ENCODE measurements around the gene VRK1. TPM values are rescaled to one million over a fixed set of nuclear protein-coding genes. Genes with fewer than 3 reads are reported as not detected.

The VRK1 gene
- total RNA-seq, 1 experiment from 2014 or later = 26.5 TPM

DNA sequence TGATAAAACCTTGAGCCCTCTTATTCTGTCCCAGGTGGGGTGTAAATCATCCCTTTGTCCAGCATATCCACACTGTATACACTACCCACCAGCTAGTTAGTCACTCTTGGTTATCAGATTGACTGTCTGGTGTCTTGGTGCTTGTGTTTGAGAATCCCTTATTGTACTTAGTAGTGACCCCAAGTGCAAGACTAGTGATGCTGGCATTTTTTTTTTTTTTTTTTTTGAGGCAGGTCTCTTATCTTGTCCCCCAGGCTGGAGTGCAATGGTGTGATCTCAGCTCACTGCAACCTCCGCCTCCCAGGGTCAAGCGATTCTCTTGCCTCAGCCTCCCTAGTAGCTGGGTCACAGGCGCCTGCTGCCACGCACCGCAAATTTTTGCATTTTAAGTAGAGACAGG is 5.8 kb downstream of the VRK1 start:
- ATAC-seq (no peak), DNase-seq (ENCODE audit: low read depth, low spot score) (no peak)
- in situ Hi-C loops (cut with HindIII; ENCODE audit: low pct_unique_long_range_greater_than_20kb, low sequenced_read_pairs) (no loop called here), intact Hi-C loops (cut with micrococcal nuclease; ENCODE audit: unreplicated experiment) (no loop called here)
- Histone ChIP-seq H3K36me3 (ENCODE audit: control insufficient read depth, insufficient read depth, low read length) (no peaks in the 10 kb centered on the region), H3K4me1 (ENCODE audit: control insufficient read depth, insufficient read depth, low read length) (peaks cover 16% of the 10 kb centered on the region), H3K9me3 (ENCODE audit: control insufficient read depth, insufficient read depth, low read depth, low read length) (no peaks in the 10 kb centered on the region), H3K27me3 (ENCODE audit: control insufficient read depth, insufficient read depth, low read length) (no peaks in the 10 kb centered on the region), H3K4me3 (ENCODE audit: low read depth in 2 of 2, low read length in 2 of 2) (no peak overlapping the region), H3K27ac (ENCODE audit: low read length) (no peak overlapping the region)
- no TSS peak for BruUV-seq (replicated peaks)
- POLR2A ChIA-PET = no interaction called here
- CTCF ChIA-PET = no interaction called here
- TF ChIP-seq TCF7L2 (IDR thresholded peaks at IDR 0.05; ENCODE audit: low read depth, low read length) (no peak), SIN3A (IDR thresholded peaks at IDR 0.05; ENCODE audit: borderline replicate concordance, insufficient read depth, low read depth, low read length) (no peak), POLR2AphosphoS5 (IDR thresholded peaks at IDR 0.05; ENCODE audit: low read depth, low read length) (no peak)
- TF ChIP-seq, protein P1, sequence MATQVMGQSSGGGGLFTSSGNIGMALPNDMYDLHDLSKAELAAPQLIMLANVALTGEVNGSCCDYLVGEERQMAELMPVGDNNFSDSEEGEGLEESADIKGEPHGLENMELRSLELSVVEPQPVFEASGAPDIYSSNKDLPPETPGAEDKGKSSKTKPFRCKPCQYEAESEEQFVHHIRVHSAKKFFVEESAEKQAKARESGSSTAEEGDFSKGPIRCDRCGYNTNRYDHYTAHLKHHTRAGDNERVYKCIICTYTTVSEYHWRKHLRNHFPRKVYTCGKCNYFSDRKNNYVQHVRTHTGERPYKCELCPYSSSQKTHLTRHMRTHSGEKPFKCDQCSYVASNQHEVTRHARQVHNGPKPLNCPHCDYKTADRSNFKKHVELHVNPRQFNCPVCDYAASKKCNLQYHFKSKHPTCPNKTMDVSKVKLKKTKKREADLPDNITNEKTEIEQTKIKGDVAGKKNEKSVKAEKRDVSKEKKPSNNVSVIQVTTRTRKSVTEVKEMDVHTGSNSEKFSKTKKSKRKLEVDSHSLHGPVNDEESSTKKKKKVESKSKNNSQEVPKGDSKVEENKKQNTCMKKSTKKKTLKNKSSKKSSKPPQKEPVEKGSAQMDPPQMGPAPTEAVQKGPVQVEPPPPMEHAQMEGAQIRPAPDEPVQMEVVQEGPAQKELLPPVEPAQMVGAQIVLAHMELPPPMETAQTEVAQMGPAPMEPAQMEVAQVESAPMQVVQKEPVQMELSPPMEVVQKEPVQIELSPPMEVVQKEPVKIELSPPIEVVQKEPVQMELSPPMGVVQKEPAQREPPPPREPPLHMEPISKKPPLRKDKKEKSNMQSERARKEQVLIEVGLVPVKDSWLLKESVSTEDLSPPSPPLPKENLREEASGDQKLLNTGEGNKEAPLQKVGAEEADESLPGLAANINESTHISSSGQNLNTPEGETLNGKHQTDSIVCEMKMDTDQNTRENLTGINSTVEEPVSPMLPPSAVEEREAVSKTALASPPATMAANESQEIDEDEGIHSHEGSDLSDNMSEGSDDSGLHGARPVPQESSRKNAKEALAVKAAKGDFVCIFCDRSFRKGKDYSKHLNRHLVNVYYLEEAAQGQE (IDR thresholded peaks at IDR 0.05; ENCODE audit: insufficient read depth in 1 of 2, low read depth in 2 of 2, low read length in 1 of 2) = no peak
- TF ChIP-seq, protein P2, sequence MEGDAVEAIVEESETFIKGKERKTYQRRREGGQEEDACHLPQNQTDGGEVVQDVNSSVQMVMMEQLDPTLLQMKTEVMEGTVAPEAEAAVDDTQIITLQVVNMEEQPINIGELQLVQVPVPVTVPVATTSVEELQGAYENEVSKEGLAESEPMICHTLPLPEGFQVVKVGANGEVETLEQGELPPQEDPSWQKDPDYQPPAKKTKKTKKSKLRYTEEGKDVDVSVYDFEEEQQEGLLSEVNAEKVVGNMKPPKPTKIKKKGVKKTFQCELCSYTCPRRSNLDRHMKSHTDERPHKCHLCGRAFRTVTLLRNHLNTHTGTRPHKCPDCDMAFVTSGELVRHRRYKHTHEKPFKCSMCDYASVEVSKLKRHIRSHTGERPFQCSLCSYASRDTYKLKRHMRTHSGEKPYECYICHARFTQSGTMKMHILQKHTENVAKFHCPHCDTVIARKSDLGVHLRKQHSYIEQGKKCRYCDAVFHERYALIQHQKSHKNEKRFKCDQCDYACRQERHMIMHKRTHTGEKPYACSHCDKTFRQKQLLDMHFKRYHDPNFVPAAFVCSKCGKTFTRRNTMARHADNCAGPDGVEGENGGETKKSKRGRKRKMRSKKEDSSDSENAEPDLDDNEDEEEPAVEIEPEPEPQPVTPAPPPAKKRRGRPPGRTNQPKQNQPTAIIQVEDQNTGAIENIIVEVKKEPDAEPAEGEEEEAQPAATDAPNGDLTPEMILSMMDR (IDR thresholded peaks at IDR 0.05) = no peak

DNA sequence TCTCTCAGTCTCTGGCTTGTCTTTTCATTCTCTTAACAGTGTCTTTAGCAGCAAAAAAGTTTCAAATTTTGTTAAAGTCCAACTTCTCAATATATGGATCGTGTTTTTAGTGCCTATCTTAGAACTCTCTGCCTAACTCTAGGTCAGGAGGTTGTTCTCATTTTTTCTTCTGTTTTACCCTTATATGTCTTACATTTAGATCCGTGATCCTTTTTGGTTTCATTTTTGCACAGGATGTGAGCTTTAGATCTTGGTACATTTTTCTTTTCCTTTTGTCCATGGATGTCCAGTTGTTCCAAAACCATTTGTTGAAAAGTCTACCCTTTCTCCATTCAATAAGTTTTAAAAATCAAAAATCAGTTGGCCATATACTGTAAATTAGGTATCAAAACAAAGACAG is 6.8 kb downstream of the VRK1 start:
- in situ Hi-C loops (cut with HindIII; ENCODE audit: low pct_unique_long_range_greater_than_20kb, low sequenced_read_pairs) (no loop called here), intact Hi-C loops (cut with micrococcal nuclease; ENCODE audit: unreplicated experiment) (no loop called here)
- Histone ChIP-seq H3K27me3 (ENCODE audit: control insufficient read depth, insufficient read depth, low read length) (no peaks in the 10 kb centered on the region), H3K27ac (ENCODE audit: low read length) (no peak overlapping the region; the same call in 1 of the 2 replicates), H3K9me3 (ENCODE audit: control insufficient read depth, insufficient read depth, low read depth, low read length) (no peaks in the 10 kb centered on the region), H3K36me3 (ENCODE audit: control insufficient read depth, insufficient read depth, low read length) (no peaks in the 10 kb centered on the region), H3K4me1 (ENCODE audit: control insufficient read depth, insufficient read depth, low read length) (peaks cover 16% of the 10 kb centered on the region), H3K4me3 (ENCODE audit: low read depth in 2 of 2, low read length in 2 of 2) (no peak overlapping the region)
- BruUV-seq (replicated peaks) = no TSS peak
- DNase-seq (ENCODE audit: low read depth, low spot score) (no peak), ATAC-seq (no peak)
- ChIA-PET POLR2A (no interaction called here), CTCF (no interaction called here)
- TF ChIP-seq POLR2AphosphoS5 (IDR thresholded peaks at IDR 0.05; ENCODE audit: low read depth, low read length) (no peak), SIN3A (IDR thresholded peaks at IDR 0.05; ENCODE audit: borderline replicate concordance, insufficient read depth, low read depth, low read length) (no peak), TCF7L2 (IDR thresholded peaks at IDR 0.05; ENCODE audit: low read depth, low read length) (no peak)
- TF ChIP-seq, protein P2 (IDR thresholded peaks at IDR 0.05) = no peak
- TF ChIP-seq, protein P1 (IDR thresholded peaks at IDR 0.05; ENCODE audit: insufficient read depth in 1 of 2, low read depth in 2 of 2, low read length in 1 of 2) = no peak

Measured in Panc1 (cell line).